Skeletal muscle tissue (tissue), 4 donors: Measurements from ENCODE around the gene GRXCR1. TPM values are rescaled to one million over a fixed set of nuclear protein-coding genes. Genes with fewer than 3 reads are reported as not detected.

Experiments used
- H3K27ac ChIP-seq: one replicate; pipeline ENCODE4 v1.7.0; 2013; ENCODE audit warnings: mild to moderate bottlenecking, low read depth, low read length, inconsistent platforms
- H3K27me3 ChIP-seq, 3 donors: one replicate each; pipeline ENCODE4 v1.7.0; 2013; ENCODE audit warnings: low read length in 3 of 3; ENCODE audit not compliant: control insufficient read depth in 3 of 3, insufficient read depth in 3 of 3
- H3K36me3 ChIP-seq, 3 donors: one replicate each; pipeline ENCODE4 v1.7.0; 2013; ENCODE audit warnings: low read length in 3 of 3; ENCODE audit not compliant: control insufficient read depth in 3 of 3, insufficient read depth in 3 of 3
- H3K4me1 ChIP-seq, 3 donors: one replicate each; pipeline ENCODE4 v1.7.0; 2013; ENCODE audit warnings: low read length in 3 of 3, mild to moderate bottlenecking in 3 of 3; ENCODE audit not compliant: control insufficient read depth in 3 of 3, insufficient read depth in 3 of 3
- H3K4me3 ChIP-seq, 3 donors: one replicate each; pipeline ENCODE4 v1.7.0; 2013; ENCODE audit warnings: low read length in 3 of 3
- H3K9ac ChIP-seq, 3 donors: one replicate each; pipeline ENCODE4 v1.7.0; 2013; ENCODE audit warnings: low read length in 3 of 3, mild to moderate bottlenecking in 3 of 3, moderate library complexity in 2 of 3, low read depth in 1 of 3
- H3K9me3 ChIP-seq, 3 donors: one replicate each; pipeline ENCODE4 v1.7.0; 2013; ENCODE audit warnings: low read length in 3 of 3; ENCODE audit not compliant: control insufficient read depth in 3 of 3
- total RNA-seq: library from RNA; depleted of rRNA; stranded (reverse); fragments of >200 nt; gene quantifications from one replicate; pipeline ENCODE4 v1.2.3, GENCODE V29; 2014
- donor health status: Osteomylitis.

The GRXCR1 gene
- total RNA-seq, 1 donor from 2014 or later, result not detected

DNA sequence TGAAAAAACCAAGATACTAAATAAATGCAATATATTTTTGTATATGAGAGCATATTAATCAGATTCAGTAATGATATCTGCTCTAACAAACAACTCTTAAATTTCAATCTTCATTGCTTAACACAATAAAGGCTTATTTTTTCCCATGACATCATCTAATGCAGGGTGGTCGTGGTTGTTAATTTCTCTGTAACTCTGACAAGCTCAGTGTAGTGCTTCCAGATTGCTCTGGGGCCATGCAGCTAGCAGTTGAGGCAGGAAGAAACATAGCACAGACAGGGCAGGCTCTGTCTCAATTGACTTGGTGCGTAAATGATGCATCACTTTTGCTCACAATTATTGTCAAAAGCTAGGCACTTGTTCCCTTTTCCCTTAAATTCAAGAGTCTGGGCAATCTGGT, 869 bp upstream of the GRXCR1 start:
- H3K27me3 ChIP-seq, result no peaks in the 10 kb centered on the region
- no peaks in the 10 kb centered on the region for H3K9me3 ChIP-seq
- H3K4me3 ChIP-seq, result no peak overlapping the region
- no peaks in the 10 kb centered on the region for H3K4me1 ChIP-seq
- no peaks in the 10 kb centered on the region for H3K36me3 ChIP-seq
- no peak overlapping the region for H3K27ac ChIP-seq
- no peak overlapping the region for H3K9ac ChIP-seq

DNA sequence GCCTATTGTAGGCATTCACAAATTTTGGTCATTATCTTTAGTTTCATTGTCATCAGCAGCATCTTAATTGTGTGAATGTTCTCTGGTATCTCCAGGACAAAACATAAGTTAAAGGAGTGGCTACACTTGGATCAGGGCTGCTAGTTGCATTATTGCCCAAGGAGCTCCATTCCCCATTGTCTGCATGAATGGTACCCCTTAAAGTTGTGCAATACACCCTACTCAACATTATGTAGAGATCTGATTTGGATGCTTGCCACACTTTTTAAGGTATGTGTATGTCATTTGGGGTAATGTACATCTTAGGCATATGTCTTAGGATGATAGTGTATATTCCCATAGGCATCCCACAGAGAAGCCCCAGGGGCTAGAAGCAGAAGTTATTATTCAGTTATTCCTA, 2.9 kb downstream of the GRXCR1 start:
- H3K4me3 ChIP-seq, result no peak overlapping the region
- no peaks in the 10 kb centered on the region for H3K36me3 ChIP-seq
- no peak overlapping the region for H3K9ac ChIP-seq
- H3K4me1 ChIP-seq, result no peaks in the 10 kb centered on the region
- H3K27ac ChIP-seq, result no peak overlapping the region
- no peaks in the 10 kb centered on the region for H3K9me3 ChIP-seq
- H3K27me3 ChIP-seq, result no peaks in the 10 kb centered on the region

DNA sequence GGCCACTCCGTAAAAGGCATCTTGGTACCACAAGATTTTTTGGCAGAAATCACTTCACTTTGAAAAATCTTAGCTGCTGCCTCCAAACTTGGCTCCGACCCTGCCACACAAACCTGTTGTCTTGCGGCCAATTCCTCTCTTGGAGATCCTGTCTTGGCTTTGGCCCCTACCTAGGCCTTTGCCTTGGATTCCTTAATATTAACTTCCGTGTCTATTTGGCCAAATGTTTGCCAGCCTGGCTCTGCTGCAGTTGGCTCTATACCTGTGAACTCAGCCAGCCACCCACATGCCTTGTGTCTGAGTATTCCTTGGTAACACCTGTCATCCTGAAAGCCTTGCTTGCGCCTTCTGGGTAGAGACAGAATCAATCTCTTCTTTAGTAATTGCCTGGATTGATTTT, 12.5 kb downstream of the GRXCR1 start:
- Histone ChIP-seq H3K4me3 (no peak overlapping the region), H3K27ac (no peak overlapping the region), H3K36me3 (no peaks in the 10 kb centered on the region), H3K9me3 (no peaks in the 10 kb centered on the region), H3K9ac (no peak overlapping the region), H3K27me3 (no peaks in the 10 kb centered on the region), H3K4me1 (no peaks in the 10 kb centered on the region)

DNA sequence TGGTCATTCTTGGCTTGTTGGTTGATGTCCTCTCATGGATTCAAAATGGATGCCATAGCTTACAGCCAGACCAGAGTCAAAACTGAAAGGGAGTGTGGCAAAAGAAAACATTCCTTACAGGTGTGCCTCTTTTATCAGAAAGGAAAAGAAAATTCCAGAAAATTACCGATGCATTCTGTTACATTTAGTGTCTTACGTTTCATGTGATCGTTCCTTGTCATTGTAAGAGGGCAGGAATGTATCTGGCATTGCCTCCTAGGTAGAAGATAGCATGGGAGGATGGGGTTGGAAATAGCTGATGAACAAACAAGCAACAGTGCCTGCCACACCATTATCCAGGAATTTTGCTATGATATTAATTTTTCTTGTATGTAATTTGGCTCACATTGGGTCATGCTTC, 13.1 kb downstream of the GRXCR1 start:
- Histone ChIP-seq H3K9me3 (no peaks in the 10 kb centered on the region), H3K27ac (no peak overlapping the region), H3K4me1 (no peaks in the 10 kb centered on the region), H3K27me3 (no peaks in the 10 kb centered on the region), H3K36me3 (no peaks in the 10 kb centered on the region), H3K9ac (no peak overlapping the region), H3K4me3 (no peak overlapping the region)

DNA sequence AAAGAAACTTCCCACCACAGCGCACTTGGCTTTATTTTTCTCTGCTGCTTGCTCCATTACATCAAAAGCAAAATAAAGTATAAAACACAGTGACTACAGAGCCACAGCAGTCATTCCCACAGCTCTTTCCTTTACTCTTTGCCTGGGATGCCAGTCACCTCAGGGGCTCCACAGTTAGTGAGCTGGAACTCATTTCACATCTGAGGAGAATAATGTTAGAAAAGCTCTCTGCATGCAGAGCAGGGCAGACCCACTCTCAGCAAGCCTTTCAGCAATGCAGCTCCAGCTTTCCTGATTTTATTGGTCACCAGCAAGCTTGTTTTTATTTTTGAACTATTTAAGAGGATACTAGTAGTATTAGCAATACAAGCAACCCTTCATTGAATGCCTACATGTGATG, 13.8 kb downstream of the GRXCR1 start:
- H3K36me3 ChIP-seq, result no peaks in the 10 kb centered on the region
- no peak overlapping the region for H3K4me3 ChIP-seq
- H3K27me3 ChIP-seq, result no peaks in the 10 kb centered on the region
- no peak overlapping the region for H3K9ac ChIP-seq
- no peaks in the 10 kb centered on the region for H3K4me1 ChIP-seq
- H3K27ac ChIP-seq, result no peak overlapping the region
- no peaks in the 10 kb centered on the region for H3K9me3 ChIP-seq

DNA sequence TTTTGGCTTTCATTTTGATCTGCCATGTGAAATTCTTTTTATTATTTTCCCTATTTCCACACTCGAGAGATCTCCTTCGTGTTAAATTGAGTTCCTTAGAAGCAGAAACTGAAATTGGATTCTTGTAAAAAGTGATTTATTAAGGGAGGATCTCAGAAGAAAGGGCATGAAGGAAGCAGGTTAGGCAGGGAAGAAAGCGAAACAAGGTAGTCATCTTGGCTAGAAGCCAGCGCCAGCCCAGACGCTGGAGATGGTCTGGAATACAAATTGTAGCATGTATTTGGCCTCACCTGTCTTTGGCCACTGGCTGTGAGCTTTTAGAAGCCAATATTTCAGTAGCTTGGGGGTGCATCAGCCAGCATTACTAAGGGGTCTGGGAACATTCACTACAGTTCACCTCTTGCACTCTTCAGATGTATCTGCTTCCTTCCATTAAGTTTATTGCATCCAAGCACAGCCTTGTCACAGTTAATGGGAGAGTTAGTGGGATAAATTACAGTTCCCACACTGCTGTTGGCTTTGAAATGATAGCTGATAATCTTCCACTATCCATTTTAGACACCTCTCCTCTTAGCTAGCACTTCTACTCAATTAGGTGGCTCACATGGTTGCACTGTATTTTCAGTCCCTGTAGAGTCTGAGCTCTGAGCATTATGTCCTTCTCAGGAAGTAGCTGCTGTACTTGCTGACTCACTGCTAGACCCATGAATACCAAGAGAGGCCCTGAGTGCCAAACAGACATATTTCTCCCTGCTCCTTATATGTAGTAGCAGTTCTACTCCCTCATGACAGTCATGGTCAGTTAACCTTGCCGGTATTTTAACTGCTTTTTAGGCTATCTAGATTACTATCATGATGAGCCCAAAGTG, 14.6 kb downstream of the GRXCR1 start:
- no peak overlapping the region for H3K4me3 ChIP-seq
- no peaks in the 10 kb centered on the region for H3K4me1 ChIP-seq
- H3K27ac ChIP-seq, result no peak overlapping the region
- no peak overlapping the region for H3K9ac ChIP-seq
- no peaks in the 10 kb centered on the region for H3K36me3 ChIP-seq
- no peaks in the 10 kb centered on the region for H3K9me3 ChIP-seq
- H3K27me3 ChIP-seq, result no peaks in the 10 kb centered on the region

DNA sequence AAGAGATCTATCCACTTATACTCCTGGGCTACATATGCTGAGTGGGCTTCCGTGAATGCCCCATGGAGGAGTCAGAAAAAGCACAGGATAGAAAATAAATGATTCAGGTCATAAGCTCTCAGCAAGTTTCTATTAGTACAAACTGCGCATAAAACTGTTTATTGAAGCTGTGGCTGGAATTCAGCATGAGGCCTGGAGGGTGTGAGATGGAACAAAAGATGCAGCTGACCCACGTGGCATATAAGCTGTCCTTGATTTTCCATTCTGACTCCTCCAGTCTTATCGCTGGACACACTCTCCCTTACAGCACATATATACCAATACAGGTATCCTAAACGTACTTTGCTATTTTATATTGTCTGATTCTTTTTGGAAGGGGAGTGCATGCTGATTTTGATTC, 17.9 kb downstream of the GRXCR1 start:
- H3K36me3 ChIP-seq, result no peaks in the 10 kb centered on the region
- no peaks in the 10 kb centered on the region for H3K9me3 ChIP-seq
- H3K27ac ChIP-seq, result no peak overlapping the region
- H3K4me1 ChIP-seq, result no peaks in the 10 kb centered on the region
- no peaks in the 10 kb centered on the region for H3K27me3 ChIP-seq
- H3K9ac ChIP-seq, result no peak overlapping the region
- no peak overlapping the region for H3K4me3 ChIP-seq

DNA sequence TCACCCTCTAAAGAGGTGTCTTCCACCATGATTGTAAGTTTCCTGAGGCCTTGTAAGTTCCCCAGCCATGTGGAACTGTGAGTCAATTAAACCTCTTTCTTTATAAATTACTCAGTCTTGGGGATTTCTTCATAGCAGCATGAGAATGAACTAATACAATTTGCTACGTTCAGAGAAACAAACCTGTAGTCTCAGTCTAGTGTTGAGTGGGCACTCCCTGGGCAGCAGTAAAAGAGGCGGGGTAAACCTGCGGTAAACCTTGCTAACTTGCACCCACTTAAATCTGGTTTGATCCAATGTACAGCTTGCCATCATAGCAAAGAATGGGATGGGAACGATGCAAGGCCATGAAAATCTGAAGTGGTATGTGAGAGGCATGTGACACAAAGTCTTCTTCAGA, 22.4 kb downstream of the GRXCR1 start:
- H3K4me1 ChIP-seq, result no peaks in the 10 kb centered on the region

DNA sequence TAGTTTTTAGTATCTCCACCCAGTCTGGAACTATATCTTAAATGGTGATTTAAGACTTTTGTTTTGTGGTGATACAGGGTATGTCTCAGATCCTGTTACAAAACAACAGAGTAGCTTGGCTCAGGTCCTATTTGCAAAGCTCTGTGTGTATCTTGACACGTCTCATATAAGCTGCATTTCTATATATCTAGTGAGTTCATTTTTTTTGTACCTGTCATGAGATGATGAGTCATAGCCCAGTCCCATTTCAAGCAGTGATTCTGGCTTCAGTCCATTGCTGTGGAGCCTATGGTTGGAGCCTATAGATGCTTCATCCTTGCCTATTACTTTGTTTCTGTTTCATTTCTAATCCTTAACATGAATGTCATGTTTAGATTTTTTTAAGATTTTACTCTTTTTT, 23.0 kb downstream of the GRXCR1 start:
- Histone ChIP-seq H3K4me3 (no peak overlapping the region), H3K27me3 (no peaks in the 10 kb centered on the region), H3K4me1 (no peaks in the 10 kb centered on the region), H3K9ac (no peak overlapping the region), H3K9me3 (no peaks in the 10 kb centered on the region), H3K27ac (no peak overlapping the region), H3K36me3 (no peaks in the 10 kb centered on the region)

More for the DNA sequence above, 22.4 kb downstream of the GRXCR1 start:
- H3K36me3 ChIP-seq, result no peaks in the 10 kb centered on the region
- no peak overlapping the region for H3K27ac ChIP-seq
- H3K27me3 ChIP-seq, result no peaks in the 10 kb centered on the region
- no peak overlapping the region for H3K4me3 ChIP-seq
- no peak overlapping the region for H3K9ac ChIP-seq
- no peaks in the 10 kb centered on the region for H3K9me3 ChIP-seq

DNA sequence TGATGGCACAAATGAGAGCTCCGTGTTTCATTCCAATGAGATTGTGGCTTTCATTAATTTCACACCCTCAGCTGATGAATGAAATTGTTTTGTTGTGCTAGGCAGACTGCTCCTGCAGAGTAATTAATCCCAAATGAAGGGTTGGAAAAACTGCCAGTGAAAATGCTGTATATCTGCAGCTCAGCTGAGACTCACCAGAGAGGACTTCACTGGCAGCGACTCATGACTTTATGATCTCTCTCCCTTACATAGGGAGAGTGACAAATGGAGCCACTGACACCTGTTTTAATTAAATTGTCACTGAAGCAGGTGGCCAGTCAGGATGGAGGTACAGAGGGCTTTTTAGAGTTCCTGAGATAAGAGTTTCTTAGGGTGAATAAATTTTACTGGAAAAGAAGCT, 24.8 kb downstream of the GRXCR1 start:
- Histone ChIP-seq H3K9ac (no peak overlapping the region), H3K4me1 (no peaks in the 10 kb centered on the region), H3K27ac (no peak overlapping the region), H3K36me3 (no peaks in the 10 kb centered on the region), H3K9me3 (no peaks in the 10 kb centered on the region), H3K27me3 (no peaks in the 10 kb centered on the region), H3K4me3 (no peak overlapping the region)
